ENCODE measurements around the gene NIPAL3.

Gene NIPAL3

GRCh38 chr1:24409535-24409934 is 6.1 kb upstream of the NIPAL3 start:
- TF ChIP-seq TAF1 (IDR thresholded peaks at IDR 0.05; ENCODE audit: low read depth, low read length): no peak
- TF ChIP-seq POLR2AphosphoS5 (IDR thresholded peaks at IDR 0.05; ENCODE audit: low read depth, low read length): no peak
- TF ChIP-seq PAX5 (IDR thresholded peaks at IDR 0.05; ENCODE audit: insufficient read depth, low read length, severe bottlenecking): no peak
- TF ChIP-seq SPI1 (IDR thresholded peaks at IDR 0.05; ENCODE audit: low read depth, low read length): no peak
- no peak for TF ChIP-seq POU2F2 (IDR thresholded peaks at IDR 0.05; ENCODE audit: low read depth, low read length)
- TF ChIP-seq POLR2A (IDR thresholded peaks at IDR 0.05; ENCODE audit: low read depth, low read length): no peak
- DNase-seq (ENCODE audit: insufficient read length, low spot score) (no peak), FAIRE-seq (no peak)

GRCh38 chr1:24410750-24411149 is 4.9 kb upstream of the NIPAL3 start:
- FAIRE-seq: no peak
- no peak for DNase-seq (ENCODE audit: insufficient read length, low spot score)
- TF ChIP-seq POLR2AphosphoS5 (IDR thresholded peaks at IDR 0.05; ENCODE audit: low read depth, low read length) (no peak), POLR2A (IDR thresholded peaks at IDR 0.05; ENCODE audit: low read depth, low read length) (no peak), SPI1 (IDR thresholded peaks at IDR 0.05; ENCODE audit: low read depth, low read length) (no peak), PAX5 (IDR thresholded peaks at IDR 0.05; ENCODE audit: insufficient read depth, low read length, severe bottlenecking) (no peak), POU2F2 (IDR thresholded peaks at IDR 0.05; ENCODE audit: low read depth, low read length) (no peak), TAF1 (IDR thresholded peaks at IDR 0.05; ENCODE audit: low read depth, low read length) (no peak)

- no peak for DNase-seq (ENCODE audit: insufficient read length, low spot score)
- TF ChIP-seq POLR2AphosphoS5 (IDR thresholded peaks at IDR 0.05; ENCODE audit: low read depth, low read length) (no peak), POLR2A (IDR thresholded peaks at IDR 0.05; ENCODE audit: low read depth, low read length) (no peak), TAF1 (IDR thresholded peaks at IDR 0.05; ENCODE audit: low read depth, low read length) (no peak), POU2F2 (IDR thresholded peaks at IDR 0.05; ENCODE audit: low read depth, low read length) (no peak), SPI1 (IDR thresholded peaks at IDR 0.05; ENCODE audit: low read depth, low read length) (no peak), PAX5 (IDR thresholded peaks at IDR 0.05; ENCODE audit: insufficient read depth, low read length, severe bottlenecking) (no peak)
- FAIRE-seq: no peak
Observed at GRCh38 chr1:24411963-24412362, 3.6 kb upstream of the NIPAL3 start.

GRCh38 chr1:24412408-24412807 is 3.2 kb upstream of the NIPAL3 start:
- no peak for FAIRE-seq
- no peak for DNase-seq (ENCODE audit: insufficient read length, low spot score)
- TF ChIP-seq POLR2A (IDR thresholded peaks at IDR 0.05; ENCODE audit: low read depth, low read length) (no peak), SPI1 (IDR thresholded peaks at IDR 0.05; ENCODE audit: low read depth, low read length) (no peak), POLR2AphosphoS5 (IDR thresholded peaks at IDR 0.05; ENCODE audit: low read depth, low read length) (no peak), PAX5 (IDR thresholded peaks at IDR 0.05; ENCODE audit: insufficient read depth, low read length, severe bottlenecking) (no peak), POU2F2 (IDR thresholded peaks at IDR 0.05; ENCODE audit: low read depth, low read length) (no peak), TAF1 (IDR thresholded peaks at IDR 0.05; ENCODE audit: low read depth, low read length) (no peak)

- TF ChIP-seq POU2F2 (IDR thresholded peaks at IDR 0.05; ENCODE audit: low read depth, low read length): no peak
- TF ChIP-seq SPI1 (IDR thresholded peaks at IDR 0.05; ENCODE audit: low read depth, low read length): no peak
- TF ChIP-seq PAX5 (IDR thresholded peaks at IDR 0.05; ENCODE audit: insufficient read depth, low read length, severe bottlenecking): no peak
- DNase-seq (ENCODE audit: insufficient read length, low spot score) (peak; percentile 81), FAIRE-seq (peak; percentile 82)
Observed at GRCh38 chr1:24413350-24414163, 2.0 kb upstream of the NIPAL3 start, which contains the start of gene STPG1. TSS of gene STPG1 (minus strand) at chr1:24413782. CDS start at chr1:24401388, 12,394 bp downstream.

GRCh38 chr1:24414775-24415333 is 748 bp upstream of the NIPAL3 start:
- no peak for DNase-seq (ENCODE audit: insufficient read length, low spot score)
- FAIRE-seq: no peak

GRCh38 chr1:24415910-24416665 is 486 bp downstream of the NIPAL3 start:
- FAIRE-seq (no peak), DNase-seq (ENCODE audit: insufficient read length, low spot score) (no peak)
- TF ChIP-seq SPI1 (IDR thresholded peaks at IDR 0.05; ENCODE audit: low read depth, low read length): 0 out of 2 replicates have a peak, but pooled peaks have one; percentile 5
- no peak for TF ChIP-seq POU2F2 (IDR thresholded peaks at IDR 0.05; ENCODE audit: low read depth, low read length)

More at GRCh38 chr1:24414775-24415333, 748 bp upstream of the NIPAL3 start:
- TF ChIP-seq POLR2A (IDR thresholded peaks at IDR 0.05; ENCODE audit: low read depth, low read length): no peak
- no peak for TF ChIP-seq TAF1 (IDR thresholded peaks at IDR 0.05; ENCODE audit: low read depth, low read length)
- TF ChIP-seq POU2F2 (IDR thresholded peaks at IDR 0.05; ENCODE audit: low read depth, low read length): no peak
- TF ChIP-seq SPI1 (IDR thresholded peaks at IDR 0.05; ENCODE audit: low read depth, low read length): no peak
- TF ChIP-seq PAX5 (IDR thresholded peaks at IDR 0.05; ENCODE audit: insufficient read depth, low read length, severe bottlenecking): no peak
- TF ChIP-seq POLR2AphosphoS5 (IDR thresholded peaks at IDR 0.05; ENCODE audit: low read depth, low read length): no peak

GRCh38 chr1:24416666-24417391 is 1.2 kb downstream of the NIPAL3 start:
- FAIRE-seq: peak; percentile 79
- DNase-seq (ENCODE audit: insufficient read length, low spot score): peak; percentile 41
- TF ChIP-seq SPI1 (IDR thresholded peaks at IDR 0.05; ENCODE audit: low read depth, low read length): no peak
- peak; percentile 46 for TF ChIP-seq PAX5 (IDR thresholded peaks at IDR 0.05; ENCODE audit: insufficient read depth, low read length, severe bottlenecking)

GRCh38 chr1:24417681-24418080 is 2.1 kb downstream of the NIPAL3 start:
- TF ChIP-seq POLR2A (IDR thresholded peaks at IDR 0.05; ENCODE audit: low read depth, low read length) (no peak), SPI1 (IDR thresholded peaks at IDR 0.05; ENCODE audit: low read depth, low read length) (no peak), POLR2AphosphoS5 (IDR thresholded peaks at IDR 0.05; ENCODE audit: low read depth, low read length) (no peak), PAX5 (IDR thresholded peaks at IDR 0.05; ENCODE audit: insufficient read depth, low read length, severe bottlenecking) (no peak), TAF1 (IDR thresholded peaks at IDR 0.05; ENCODE audit: low read depth, low read length) (no peak), POU2F2 (IDR thresholded peaks at IDR 0.05; ENCODE audit: low read depth, low read length) (no peak)
- DNase-seq (ENCODE audit: insufficient read length, low spot score) (no peak), FAIRE-seq (no peak)

Measured in GM12891 (cell line).